Measurements from ENCODE around the gene GPC3. TPM values are rescaled to one million over a fixed set of nuclear protein-coding genes. Genes with fewer than 3 reads are reported as not detected.
A peak's percentile ranks its signal among the peaks of the same experiment; 100 is the strongest.

The GPC3 gene
- total RNA-seq, 1 donor: not detected

GRCh38 chrX:133706890-133707289 is 278.5 kb downstream of the GPC3 start:
- TF ChIP-seq, protein P1, sequence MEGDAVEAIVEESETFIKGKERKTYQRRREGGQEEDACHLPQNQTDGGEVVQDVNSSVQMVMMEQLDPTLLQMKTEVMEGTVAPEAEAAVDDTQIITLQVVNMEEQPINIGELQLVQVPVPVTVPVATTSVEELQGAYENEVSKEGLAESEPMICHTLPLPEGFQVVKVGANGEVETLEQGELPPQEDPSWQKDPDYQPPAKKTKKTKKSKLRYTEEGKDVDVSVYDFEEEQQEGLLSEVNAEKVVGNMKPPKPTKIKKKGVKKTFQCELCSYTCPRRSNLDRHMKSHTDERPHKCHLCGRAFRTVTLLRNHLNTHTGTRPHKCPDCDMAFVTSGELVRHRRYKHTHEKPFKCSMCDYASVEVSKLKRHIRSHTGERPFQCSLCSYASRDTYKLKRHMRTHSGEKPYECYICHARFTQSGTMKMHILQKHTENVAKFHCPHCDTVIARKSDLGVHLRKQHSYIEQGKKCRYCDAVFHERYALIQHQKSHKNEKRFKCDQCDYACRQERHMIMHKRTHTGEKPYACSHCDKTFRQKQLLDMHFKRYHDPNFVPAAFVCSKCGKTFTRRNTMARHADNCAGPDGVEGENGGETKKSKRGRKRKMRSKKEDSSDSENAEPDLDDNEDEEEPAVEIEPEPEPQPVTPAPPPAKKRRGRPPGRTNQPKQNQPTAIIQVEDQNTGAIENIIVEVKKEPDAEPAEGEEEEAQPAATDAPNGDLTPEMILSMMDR (IDR thresholded peaks at IDR 0.05; ENCODE audit: insufficient read depth, low read depth, low read length): no peak
- no peak for DNase-seq (ENCODE audit: low read depth)

GRCh38 chrX:133702230-133702629 is 283.2 kb downstream of the GPC3 start:
- DNase-seq (ENCODE audit: low read depth): no peak
- TF ChIP-seq, protein P1 (IDR thresholded peaks at IDR 0.05; ENCODE audit: insufficient read depth, low read depth, low read length): no peak
- H3K4me3 ChIP-seq (ENCODE audit: low read depth, low read length): no peak overlapping the region

More at GRCh38 chrX:133706890-133707289, 278.5 kb downstream of the GPC3 start:
- no peak overlapping the region for H3K4me3 ChIP-seq (ENCODE audit: low read depth, low read length)

GRCh38 chrX:133699023-133699728 is 286.2 kb downstream of the GPC3 start:
- DNase-seq (ENCODE audit: low read depth): no peak
- H3K4me3 ChIP-seq (ENCODE audit: low read depth, low read length): no peak overlapping the region
- TF ChIP-seq, protein P1 (IDR thresholded peaks at IDR 0.05; ENCODE audit: insufficient read depth, low read depth, low read length): no peak

GRCh38 chrX:133698298-133698697 is 287.1 kb downstream of the GPC3 start:
- DNase-seq (ENCODE audit: low read depth): peak; percentile 10
- H3K4me3 ChIP-seq (ENCODE audit: low read depth, low read length): no peak overlapping the region
- TF ChIP-seq, protein P1 (IDR thresholded peaks at IDR 0.05; ENCODE audit: insufficient read depth, low read depth, low read length): no peak

- no peak for DNase-seq (ENCODE audit: low read depth)
Measured at GRCh38 chrX:133697656-133698055, 287.7 kb downstream of the GPC3 start.

DNA sequence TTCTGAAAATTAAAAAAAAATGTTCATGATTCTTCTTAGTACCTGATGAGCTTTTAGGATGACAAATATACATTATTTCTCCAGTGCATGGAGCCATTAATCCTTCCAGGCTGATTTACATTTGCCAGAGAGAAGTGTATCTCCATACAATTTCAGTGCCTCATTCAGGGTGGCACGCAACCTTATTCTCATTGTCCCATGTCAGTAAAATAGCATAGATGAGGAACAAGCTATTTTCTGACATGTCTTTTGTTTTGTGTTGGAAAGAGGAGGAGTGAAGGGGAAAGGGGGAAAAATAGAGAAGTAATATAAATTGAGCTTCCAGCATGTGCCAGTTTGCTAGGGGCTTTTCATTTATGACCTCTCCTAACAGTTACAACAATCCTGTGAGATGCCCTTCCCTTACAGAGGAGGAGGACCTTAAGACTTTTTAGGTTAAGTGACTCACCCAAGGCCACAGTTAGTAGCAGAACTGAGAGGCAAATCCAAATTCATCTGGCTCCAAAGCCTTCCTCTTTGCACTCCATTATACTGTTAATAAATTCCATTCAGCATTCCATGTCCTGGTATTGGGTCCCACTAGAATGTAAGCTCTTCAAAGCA is 295.3 kb downstream of the GPC3 start:
- DNase-seq (ENCODE audit: low read depth): no peak
- TF ChIP-seq, protein P1 (IDR thresholded peaks at IDR 0.05; ENCODE audit: insufficient read depth, low read depth, low read length): no peak
- H3K4me3 ChIP-seq (ENCODE audit: low read depth, low read length): no peak overlapping the region

More at GRCh38 chrX:133697656-133698055, 287.7 kb downstream of the GPC3 start:
- TF ChIP-seq, protein P1 (IDR thresholded peaks at IDR 0.05; ENCODE audit: insufficient read depth, low read depth, low read length): no peak
- H3K4me3 ChIP-seq (ENCODE audit: low read depth, low read length): no peak overlapping the region
